SH-SY5Y (cell line): ENCODE measurements around the gene CNN3.

ENCODE experiments used
- GATA2 ChIP-seq: IDR thresholded peaks from 2 replicates; pipeline ENCODE4 v1.6.1; 2011; ENCODE audit warnings: mild to moderate bottlenecking, low read depth, low read length
- GATA3 ChIP-seq: IDR thresholded peaks from 2 replicates; pipeline ENCODE4 v1.6.1; 2011; ENCODE audit warnings: low read depth, mild to moderate bottlenecking, low read length, moderate library complexity

Gene CNN3

DNA sequence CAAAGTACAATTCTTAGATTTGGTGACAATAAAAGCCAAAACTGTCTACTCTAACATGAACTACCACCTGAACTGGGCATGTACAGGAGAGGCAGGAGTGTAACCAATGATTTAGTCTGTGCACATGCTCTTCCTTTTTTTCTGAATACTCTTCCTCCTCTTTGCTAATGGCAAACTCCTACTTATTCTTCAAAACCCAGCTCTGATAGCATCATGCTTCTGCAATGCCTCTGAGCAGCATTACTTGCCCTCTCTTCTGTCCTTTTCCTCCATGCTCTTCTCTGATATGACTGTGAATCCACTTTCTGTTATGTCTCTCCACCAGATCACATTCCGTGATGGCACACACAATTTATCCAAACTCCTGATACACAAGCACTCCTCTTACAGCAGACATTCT lies 31.4 kb downstream of the CNN3 start:
- no peak for TF ChIP-seq GATA2
- no peak for TF ChIP-seq GATA3

DNA sequence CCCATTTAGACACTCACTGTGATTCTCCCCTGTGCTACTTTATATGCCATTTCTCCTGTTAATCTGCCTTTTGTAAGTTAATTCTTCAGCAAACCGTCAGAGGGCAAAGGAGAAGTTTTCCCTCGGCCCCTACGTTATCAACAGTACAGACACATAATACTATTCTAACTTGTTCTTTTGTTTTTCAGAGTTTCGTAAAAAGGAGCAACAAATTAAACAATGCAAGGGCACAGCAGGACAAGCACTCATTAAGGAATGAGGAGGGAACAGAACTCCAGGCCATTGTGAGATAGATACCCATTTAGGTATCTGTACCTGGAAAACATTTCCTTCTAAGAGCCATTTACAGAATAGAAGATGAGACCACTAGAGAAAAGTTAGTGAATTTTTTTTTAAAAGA lies 32.3 kb downstream of the CNN3 start:
- TF ChIP-seq GATA2 (no peak), GATA3 (no peak)

DNA sequence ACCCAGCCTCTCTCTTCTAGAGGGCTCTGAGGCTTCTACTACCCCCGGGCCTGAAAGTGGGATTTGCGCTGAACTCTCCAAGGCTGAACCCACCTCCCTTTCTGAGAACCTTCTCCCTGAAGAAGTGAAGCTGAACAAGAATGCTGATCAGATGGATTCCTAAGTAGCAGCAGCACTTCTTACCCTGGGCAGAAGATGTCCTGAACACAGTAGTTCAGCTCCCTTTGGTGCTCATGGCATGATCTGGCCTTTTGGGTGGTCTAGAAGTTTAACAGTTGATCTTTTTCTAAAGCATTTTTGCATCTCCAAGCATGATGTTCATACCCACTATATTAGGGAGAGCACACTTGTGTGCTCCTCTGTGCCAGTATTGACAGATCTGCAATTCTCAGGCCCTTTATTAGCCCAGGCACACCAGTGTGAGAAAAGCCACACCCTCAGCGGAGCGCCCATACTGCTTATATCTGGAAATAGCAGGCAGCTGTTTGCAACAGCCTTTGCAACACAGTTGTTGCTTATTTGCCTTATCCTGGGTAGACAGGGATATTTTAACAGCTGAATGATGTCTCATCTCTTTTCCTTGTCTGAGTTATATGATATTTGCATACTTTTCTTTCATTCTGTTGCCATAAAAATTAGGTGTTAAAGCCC lies 34.2 kb downstream of the CNN3 start:
- no peak for TF ChIP-seq GATA2
- no peak for TF ChIP-seq GATA3

DNA sequence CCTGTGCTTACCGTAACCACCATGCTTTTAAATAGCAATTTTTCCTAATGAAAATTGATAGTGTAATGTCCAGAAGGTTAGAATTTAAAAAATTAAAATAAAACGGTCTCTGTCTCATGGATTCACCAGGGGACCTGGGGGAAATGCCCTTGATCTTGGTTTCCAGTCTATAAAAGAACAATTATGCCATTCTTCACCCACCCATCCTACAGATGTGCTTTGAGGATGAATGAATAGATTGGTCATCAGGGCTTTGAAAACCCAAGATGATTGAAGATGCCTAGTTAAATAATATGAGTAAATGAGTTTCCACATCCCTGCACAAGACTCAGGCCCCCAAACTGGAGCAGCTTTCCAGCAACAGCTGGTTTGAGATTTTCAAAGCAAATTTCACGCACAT lies 38.7 kb downstream of the CNN3 start:
- TF ChIP-seq GATA2: no peak
- TF ChIP-seq GATA3: no peak

DNA sequence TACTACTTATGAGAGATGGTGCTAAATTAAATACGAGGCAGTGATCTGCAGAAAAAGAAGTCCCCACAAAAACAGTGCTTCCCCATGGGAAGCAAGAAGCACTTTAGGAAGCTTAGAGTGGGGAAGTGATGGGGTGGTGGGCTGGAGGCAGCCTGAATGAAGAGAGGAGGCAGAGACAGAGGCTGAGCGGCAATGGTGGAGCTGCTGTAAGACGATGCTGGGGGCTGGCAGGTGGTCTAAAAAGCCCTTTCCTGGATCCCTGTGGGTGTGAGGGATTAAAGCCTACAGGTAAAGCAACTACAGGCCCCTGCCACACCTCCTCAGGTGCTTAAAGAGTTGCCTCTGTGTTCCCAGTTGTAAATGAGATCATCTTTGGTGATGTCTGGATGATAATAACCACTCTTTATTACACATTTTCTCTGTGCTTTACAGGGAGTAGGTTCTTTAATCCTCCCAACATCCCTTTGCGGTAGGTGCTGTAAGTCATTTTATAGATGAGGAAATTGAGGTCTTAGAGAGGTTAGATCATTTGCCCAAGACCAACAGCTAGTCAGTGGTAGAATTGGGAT lies 39.2 kb downstream of the CNN3 start:
- TF ChIP-seq GATA2 (no peak), GATA3 (no peak)

DNA sequence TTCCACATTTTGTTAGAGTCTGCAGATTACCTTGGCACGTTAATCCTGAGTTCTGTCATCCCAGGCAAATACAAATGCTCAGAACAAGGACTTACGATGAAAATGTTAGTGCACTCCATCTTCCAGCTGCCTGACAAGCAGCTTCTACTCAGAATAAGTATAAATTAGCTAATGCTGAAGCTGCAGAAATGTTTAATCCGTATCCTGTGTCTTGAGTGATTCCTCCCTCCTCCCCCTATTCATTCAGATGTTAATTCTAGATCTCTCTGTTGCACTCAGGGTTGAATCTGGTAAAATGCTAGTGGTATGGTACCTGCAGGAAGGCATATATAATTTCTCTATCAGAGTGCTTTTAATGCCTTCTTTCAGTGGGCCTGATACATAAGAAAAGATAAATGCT lies 39.8 kb downstream of the CNN3 start:
- no peak for TF ChIP-seq GATA3
- no peak for TF ChIP-seq GATA2

DNA sequence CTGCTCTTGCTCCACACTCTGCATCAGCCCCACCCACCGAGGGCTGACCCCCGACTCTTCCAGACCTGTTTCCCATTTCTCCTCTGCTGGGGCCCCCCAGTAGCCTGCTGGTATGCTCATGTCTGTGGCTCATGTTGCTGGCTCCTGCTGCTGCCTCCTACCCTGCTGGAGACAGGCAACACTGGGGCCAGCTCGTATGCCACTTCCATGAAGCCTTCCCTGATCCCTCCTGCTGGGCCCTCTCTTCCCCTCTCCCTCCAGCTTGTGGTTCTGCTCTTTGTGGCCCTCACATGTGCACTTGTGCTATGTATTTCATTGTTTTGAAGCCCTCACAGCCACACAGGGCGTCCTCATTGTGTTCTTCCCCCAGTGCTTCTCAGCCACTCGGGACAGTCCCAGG lies 40.5 kb downstream of the CNN3 start:
- no peak for TF ChIP-seq GATA2
- no peak for TF ChIP-seq GATA3

DNA sequence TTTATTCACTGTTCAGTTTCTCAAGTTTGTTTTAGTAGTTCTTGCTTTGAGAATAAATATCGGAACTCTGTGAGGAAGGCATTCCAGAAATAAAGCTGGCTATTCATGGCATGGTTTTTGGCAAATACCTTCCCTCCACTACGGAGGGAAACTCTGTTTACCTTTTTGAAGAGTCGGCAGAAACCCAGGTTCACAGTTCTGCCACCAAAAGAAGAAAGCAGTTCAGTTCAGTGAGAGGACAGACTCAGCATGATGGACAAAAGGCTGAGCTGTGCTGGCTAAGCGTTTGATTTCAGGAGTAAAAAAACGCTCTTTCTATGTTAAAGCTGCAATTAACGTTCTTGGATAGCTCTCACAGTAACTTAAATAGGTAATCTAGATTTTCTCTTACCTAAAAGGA lies 42.4 kb downstream of the CNN3 start:
- TF ChIP-seq GATA3 (no peak), GATA2 (no peak)

DNA sequence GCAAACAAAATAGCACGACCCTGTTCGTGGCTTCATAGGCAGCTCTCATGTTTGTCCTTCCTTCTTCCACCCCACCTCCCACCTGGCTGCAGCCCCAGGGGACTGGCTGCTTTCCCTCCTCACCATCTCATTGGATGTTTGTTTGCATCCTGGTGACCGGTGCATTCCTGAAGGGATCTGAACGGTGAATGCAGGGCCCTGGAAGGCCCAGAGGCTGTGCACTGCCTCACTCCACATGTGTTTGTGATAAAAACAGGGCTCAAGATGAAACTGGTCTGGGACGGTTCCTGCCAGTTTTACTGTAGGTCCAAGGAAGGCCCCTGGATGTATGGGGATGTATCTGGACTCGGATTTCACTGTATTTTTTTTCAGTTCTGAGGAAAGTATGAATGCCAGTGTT lies 42.8 kb downstream of the CNN3 start:
- no peak for TF ChIP-seq GATA2
- TF ChIP-seq GATA3: no peak

DNA sequence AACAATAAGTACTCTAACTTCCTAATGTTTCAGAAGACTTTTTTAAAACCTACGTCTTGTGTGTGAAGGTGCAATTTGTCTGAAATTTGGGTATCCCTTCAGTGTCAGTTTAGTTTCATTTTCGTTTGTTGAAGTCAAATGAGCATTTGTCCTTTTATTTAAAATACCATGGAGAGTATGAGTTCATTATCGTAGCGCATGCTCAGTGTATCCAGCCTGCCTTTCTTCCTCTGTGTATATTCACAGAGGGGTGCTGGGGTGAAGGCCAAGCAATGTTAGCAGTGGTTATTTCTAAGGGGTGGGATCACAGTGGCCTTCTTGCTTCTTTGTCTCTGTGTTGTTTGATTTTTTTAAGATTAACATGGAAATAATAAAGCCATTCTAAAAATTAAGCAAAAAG lies 43.2 kb downstream of the CNN3 start:
- TF ChIP-seq GATA2 (no peak), GATA3 (no peak)

DNA sequence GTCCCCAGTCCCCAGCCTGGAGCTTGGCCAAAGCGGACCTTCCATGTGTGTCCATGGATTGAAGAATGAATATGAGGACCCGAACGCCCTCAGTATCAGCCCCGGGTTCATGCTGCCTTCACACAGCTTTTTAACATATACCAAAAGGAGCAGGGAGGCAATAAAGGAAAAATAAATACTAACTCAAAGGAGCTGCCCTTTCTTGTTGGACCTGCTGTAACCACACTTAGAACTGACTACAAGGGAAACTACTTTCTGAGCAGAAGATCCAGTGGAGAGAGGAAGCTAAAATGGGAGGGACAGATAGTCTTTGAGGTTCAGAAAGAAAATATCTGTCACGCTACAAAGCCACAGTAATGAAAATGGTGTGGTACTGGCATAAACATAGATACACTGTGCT lies 48.6 kb downstream of the CNN3 start:
- TF ChIP-seq GATA2: no peak
- TF ChIP-seq GATA3: no peak

DNA sequence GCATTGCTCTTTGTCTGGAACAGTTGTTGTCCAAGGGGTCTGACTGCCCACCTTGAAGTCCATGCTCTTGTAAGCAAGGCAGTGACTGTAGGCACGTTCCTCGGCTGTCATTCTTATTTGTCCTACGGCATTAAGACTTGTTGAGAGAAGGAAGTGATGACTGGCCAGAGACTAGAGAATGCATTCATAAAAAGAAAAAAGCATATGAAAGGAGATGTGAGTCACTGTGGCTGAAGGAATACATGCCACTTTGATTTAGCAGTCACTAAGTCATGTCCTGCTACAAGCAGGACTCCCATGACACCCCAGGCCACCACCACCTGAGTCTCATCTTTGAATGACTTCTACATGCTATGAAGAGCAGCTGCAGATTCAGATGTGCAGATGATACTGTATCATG lies 50.5 kb downstream of the CNN3 start:
- TF ChIP-seq GATA3 (no peak), GATA2 (no peak)

DNA sequence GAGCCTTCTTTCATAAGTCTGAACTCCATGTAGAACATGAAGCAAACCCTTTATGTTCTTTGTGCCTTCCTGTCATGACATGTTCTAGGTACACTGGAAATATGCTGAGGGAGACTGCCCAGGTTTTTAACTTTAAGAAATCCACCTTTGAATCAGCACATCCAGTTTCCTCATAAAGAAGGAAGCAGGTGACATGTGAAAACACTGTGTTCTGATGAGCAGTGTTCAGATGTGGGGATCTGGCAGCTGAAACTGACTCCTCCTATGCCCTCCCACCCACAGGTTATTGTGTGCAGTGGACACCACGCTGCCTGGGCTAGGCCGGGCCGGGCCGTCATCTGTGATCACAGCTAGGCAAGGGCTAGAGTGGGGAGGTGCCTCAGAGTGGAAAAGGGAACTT lies 51.1 kb downstream of the CNN3 start:
- TF ChIP-seq GATA2: no peak
- no peak for TF ChIP-seq GATA3

DNA sequence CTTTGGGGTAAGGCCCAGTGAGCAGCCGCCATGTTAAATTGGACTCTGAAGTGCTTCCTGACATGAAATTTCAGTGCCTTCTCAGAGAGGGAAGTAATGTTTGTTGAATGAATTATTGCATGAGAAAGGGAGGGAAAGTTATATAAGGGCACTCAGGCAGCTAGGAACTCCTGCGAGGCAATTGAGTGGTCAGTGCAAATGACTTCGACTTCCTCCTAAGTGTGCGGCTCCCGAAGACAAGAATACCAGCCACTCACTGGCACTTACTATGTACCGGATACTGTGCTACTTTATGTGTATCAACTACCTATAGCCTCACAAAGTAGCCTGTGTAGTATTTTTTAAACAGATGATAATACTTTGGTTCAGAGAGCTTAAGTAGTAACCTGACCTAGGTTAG lies 52.5 kb downstream of the CNN3 start:
- TF ChIP-seq GATA2 (no peak), GATA3 (no peak)

DNA sequence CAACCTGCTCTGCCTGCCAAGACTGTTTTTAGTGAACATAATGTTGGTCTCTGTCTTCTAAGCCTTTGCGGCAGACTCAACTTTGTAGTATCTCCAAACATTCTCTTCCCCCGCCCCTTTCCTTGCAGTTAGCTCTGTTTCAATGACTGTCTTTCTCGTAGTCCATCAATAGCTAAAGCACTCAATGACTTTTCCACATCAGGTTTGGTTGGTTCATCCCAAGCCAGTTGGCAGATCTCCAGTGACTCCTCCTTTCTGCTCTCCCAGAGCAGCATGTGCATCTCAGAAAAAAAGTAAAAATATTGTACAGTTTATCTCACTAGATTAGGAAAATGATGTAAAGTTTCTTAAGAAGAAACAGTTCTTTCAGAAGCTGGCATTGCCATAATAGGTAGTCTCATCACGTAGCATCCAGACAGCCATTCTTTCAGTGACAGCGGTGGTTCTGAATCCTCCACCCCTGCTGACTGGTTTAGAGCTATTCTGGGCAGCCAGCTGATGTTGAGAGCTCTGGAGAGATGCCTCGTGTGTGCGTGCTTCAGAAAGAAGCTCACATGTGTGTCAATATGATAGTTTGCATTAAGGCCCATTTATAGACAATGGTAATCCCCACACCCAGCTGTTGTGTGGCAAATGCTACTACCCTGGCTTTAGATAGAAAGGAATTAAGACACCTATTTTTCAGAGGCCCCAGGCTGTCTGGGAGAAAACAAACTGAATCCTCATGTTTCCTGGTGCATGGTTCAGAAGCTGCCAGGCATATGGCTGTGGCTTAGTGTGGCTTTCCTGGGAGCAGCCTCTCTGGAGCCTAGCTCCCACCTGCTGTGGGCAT lies 53.2 kb downstream of the CNN3 start:
- TF ChIP-seq GATA2: no peak
- TF ChIP-seq GATA3: no peak
